ENCODE results near the gene ACTR3. TPM values are rescaled to one million over a fixed set of nuclear protein-coding genes. Genes with fewer than 3 reads are reported as not detected.

ACTR3 gene
- total RNA-seq, 1 experiment from 2014 or later: 169 TPM

DNA sequence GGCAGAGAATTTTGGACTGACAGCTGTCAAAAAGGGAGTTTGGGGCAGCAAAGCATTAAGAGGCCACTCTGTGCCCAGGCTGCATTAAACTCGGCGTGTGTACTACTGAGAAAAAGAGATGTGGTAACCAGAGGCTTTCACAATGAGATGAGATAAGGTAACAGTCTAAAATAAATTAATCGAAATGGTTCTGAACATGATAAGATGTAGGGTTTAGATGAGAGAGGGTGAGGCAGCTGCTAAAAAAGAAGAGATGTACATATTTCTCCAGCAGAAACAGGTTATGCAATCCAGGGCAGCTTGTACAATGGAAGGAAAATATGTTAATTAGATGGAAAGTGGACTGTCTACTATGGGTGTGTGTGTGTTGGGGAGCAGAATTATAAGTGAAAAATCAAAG is 39.2 kb upstream of the ACTR3 start:
- no peak for ATAC-seq
- Mint-ChIP-seq H3K4me1 (no peaks in the 10 kb centered on the region), H3K4me3 (no peak overlapping the region), H3K27me3 (ENCODE audit: low read depth) (peaks cover 7% of the 10 kb centered on the region), H3K36me3 (peaks cover 5% of the 10 kb centered on the region), H3K9me3 (peaks cover 25% of the 10 kb centered on the region), H3K27ac (no peak overlapping the region)
- no peak for TF ChIP-seq HMGA2 (CRISPR knock-in tag; IDR thresholded peaks at IDR 0.05)
- TF ChIP-seq FOXP1 (CRISPR knock-in tag; IDR thresholded peaks at IDR 0.05; ENCODE audit: borderline replicate concordance): no peak
- no peak for TF ChIP-seq ATF2 (CRISPR knock-in tag; IDR thresholded peaks at IDR 0.05; ENCODE audit: borderline replicate concordance, low read depth)
- TF ChIP-seq, protein P1, sequence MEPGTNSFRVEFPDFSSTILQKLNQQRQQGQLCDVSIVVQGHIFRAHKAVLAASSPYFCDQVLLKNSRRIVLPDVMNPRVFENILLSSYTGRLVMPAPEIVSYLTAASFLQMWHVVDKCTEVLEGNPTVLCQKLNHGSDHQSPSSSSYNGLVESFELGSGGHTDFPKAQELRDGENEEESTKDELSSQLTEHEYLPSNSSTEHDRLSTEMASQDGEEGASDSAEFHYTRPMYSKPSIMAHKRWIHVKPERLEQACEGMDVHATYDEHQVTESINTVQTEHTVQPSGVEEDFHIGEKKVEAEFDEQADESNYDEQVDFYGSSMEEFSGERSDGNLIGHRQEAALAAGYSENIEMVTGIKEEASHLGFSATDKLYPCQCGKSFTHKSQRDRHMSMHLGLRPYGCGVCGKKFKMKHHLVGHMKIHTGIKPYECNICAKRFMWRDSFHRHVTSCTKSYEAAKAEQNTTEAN (CRISPR knock-in tag; IDR thresholded peaks at IDR 0.05): no peak
- POLR2A ChIA-PET: no interaction called here
- CTCF ChIA-PET: no interaction called here
- no peak for DNase-seq (ENCODE audit: low spot score)

DNA sequence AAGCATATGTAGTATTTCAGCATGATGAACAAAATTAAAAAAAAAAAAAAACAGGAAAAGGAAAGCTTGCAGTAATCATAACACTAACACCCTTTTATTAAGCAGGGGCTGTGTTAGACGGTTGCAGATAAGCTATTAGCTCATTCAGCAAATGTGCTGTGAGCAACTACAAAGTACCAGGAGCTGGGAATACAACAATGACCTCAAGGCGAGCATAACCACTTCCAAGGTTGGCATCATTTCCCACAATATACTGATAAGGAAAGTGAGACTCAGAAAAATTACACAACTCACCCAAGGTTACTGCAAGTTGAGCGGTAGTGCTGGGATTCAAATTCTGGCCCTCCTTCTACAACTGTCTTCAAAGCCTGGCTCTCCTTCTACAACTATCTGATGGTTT is 38.2 kb upstream of the ACTR3 start:
- H3K9me3 Mint-ChIP-seq: peaks cover 16% of the 10 kb centered on the region
- DNase-seq (ENCODE audit: low spot score) (no peak), ATAC-seq (no peak)
- POLR2A ChIA-PET: interaction anchor here (0.6 kb wide), 1 partner anchor 70 kb away, joined by 3 read pairs; no protein-coding TSS in a partner anchor
- peaks cover 7% of the 10 kb centered on the region for H3K27me3 Mint-ChIP-seq (ENCODE audit: low read depth)
- no peak for TF ChIP-seq ZNF671 (CRISPR knock-in tag; IDR thresholded peaks at IDR 0.05)
- no peak for TF ChIP-seq JAZF1 (CRISPR knock-in tag; IDR thresholded peaks at IDR 0.05)
- no peak for TF ChIP-seq FOXK1 (CRISPR knock-in tag; IDR thresholded peaks at IDR 0.05)
- no peak for TF ChIP-seq ZNF232 (CRISPR knock-in tag; IDR thresholded peaks at IDR 0.05)
- no peak for TF ChIP-seq NFE2L1 (CRISPR knock-in tag; IDR thresholded peaks at IDR 0.05)
- no peak for TF ChIP-seq GRHL2 (CRISPR knock-in tag; IDR thresholded peaks at IDR 0.05; ENCODE audit: insufficient replicate concordance, severe bottlenecking)
- TF ChIP-seq ZNF396 (CRISPR knock-in tag; IDR thresholded peaks at IDR 0.05; ENCODE audit: borderline replicate concordance): no peak
- no peak for TF ChIP-seq USF1 (CRISPR knock-in tag; IDR thresholded peaks at IDR 0.05)
- TF ChIP-seq, protein P2, sequence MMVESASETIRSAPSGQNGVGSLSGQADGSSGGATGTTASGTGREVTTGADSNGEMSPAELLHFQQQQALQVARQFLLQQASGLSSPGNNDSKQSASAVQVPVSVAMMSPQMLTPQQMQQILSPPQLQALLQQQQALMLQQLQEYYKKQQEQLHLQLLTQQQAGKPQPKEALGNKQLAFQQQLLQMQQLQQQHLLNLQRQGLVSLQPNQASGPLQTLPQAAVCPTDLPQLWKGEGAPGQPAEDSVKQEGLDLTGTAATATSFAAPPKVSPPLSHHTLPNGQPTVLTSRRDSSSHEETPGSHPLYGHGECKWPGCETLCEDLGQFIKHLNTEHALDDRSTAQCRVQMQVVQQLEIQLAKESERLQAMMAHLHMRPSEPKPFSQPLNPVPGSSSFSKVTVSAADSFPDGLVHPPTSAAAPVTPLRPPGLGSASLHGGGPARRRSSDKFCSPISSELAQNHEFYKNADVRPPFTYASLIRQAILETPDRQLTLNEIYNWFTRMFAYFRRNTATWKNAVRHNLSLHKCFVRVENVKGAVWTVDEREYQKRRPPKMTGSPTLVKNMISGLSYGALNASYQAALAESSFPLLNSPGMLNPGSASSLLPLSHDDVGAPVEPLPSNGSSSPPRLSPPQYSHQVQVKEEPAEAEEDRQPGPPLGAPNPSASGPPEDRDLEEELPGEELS (CRISPR knock-in tag; IDR thresholded peaks at IDR 0.05): no peak
- TF ChIP-seq TEAD4 (CRISPR knock-in tag; IDR thresholded peaks at IDR 0.05): no peak
- TF ChIP-seq KAT7 (CRISPR knock-in tag; IDR thresholded peaks at IDR 0.05; ENCODE audit: borderline replicate concordance): no peak
- H3K27ac Mint-ChIP-seq: no peak overlapping the region
- H3K36me3 Mint-ChIP-seq: no peaks in the 10 kb centered on the region
- no peak overlapping the region for H3K4me3 Mint-ChIP-seq
- CTCF ChIA-PET: no interaction called here
- no peaks in the 10 kb centered on the region for H3K4me1 Mint-ChIP-seq

GRCh38 chr2:113854208-113854607 is 35.7 kb upstream of the ACTR3 start:
- CTCF ChIA-PET: no interaction called here
- TF ChIP-seq EMX1 (CRISPR knock-in tag; IDR thresholded peaks at IDR 0.05) (no peak), TEAD1 (CRISPR knock-in tag; IDR thresholded peaks at IDR 0.05) (no peak), TCF7 (CRISPR knock-in tag; IDR thresholded peaks at IDR 0.05; ENCODE audit: low read depth) (no peak), ARID4B (CRISPR knock-in tag; IDR thresholded peaks at IDR 0.05; ENCODE audit: borderline replicate concordance) (no peak)
- TF ChIP-seq, protein P1 (CRISPR knock-in tag; IDR thresholded peaks at IDR 0.05): no peak
- TF ChIP-seq, protein P3, sequence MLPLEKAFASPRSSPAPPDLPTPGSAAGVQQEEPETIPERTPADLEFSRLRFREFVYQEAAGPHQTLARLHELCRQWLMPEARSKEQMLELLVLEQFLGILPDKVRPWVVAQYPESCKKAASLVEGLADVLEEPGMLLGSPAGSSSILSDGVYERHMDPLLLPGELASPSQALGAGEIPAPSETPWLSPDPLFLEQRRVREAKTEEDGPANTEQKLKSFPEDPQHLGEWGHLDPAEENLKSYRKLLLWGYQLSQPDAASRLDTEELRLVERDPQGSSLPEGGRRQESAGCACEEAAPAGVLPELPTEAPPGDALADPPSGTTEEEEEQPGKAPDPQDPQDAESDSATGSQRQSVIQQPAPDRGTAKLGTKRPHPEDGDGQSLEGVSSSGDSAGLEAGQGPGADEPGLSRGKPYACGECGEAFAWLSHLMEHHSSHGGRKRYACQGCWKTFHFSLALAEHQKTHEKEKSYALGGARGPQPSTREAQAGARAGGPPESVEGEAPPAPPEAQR (CRISPR knock-in tag; IDR thresholded peaks at IDR 0.05): no peak

More at GRCh38 chr2:113854208-113854607, 35.7 kb upstream of the ACTR3 start:
- DNase-seq (ENCODE audit: low spot score): no peak
- no peak overlapping the region for H3K27ac Mint-ChIP-seq
- H3K36me3 Mint-ChIP-seq: no peaks in the 10 kb centered on the region
- peaks cover 20% of the 10 kb centered on the region for H3K27me3 Mint-ChIP-seq (ENCODE audit: low read depth)
- no peaks in the 10 kb centered on the region for H3K4me1 Mint-ChIP-seq
- H3K9me3 Mint-ChIP-seq: 0 out of 2 replicates have a peak, but pooled peaks cover 5% of the 10 kb centered on the region
- POLR2A ChIA-PET: no interaction called here
- ATAC-seq: no peak
- no peak overlapping the region for H3K4me3 Mint-ChIP-seq

Data from WTC11 (cell line).